H1 (cell line): ENCODE measurements around the gene ZNF606. TPM values are rescaled to one million over a fixed set of nuclear protein-coding genes. Genes with fewer than 3 reads are reported as not detected.

Experiments used
- CTCF ChIA-PET: fragments of 300-600 bp; sonication (Branson Sonifier 250); formaldehyde crosslinking; loops from one replicate; lab custom pipeline; 2021; ENCODE audit not compliant: partially characterized antibody; lab: Charles Lee
- POLR2A ChIA-PET: fragments of 300-600 bp; sonication (Branson Sonifier 250); formaldehyde crosslinking; loops from one replicate; lab custom pipeline; 2021; ENCODE audit warnings: inconsistent platforms; ENCODE audit not compliant: partially characterized antibody; lab: Charles Lee
- DNase-seq, 2 experiments: peaks; one replicate each; pipeline versions ENCODE4 v3.0.0 to v3.0.0-alpha.2; 2010 to 2022; ENCODE audit warnings: low spot score in 2 of 2, low read depth in 1 of 2, mixed read lengths in 1 of 2
- FAIRE-seq: peaks from 2 replicates; lab custom pipeline; 2011; peaks lifted over from hg19 to GRCh38; lab: Jason Lieb, UNC
- H2AFZ ChIP-seq: 2 replicates; pipeline ENCODE4 v1.8.1; 2012; ENCODE audit warnings: low read length, inconsistent platforms
- H2AK5ac ChIP-seq: 2 replicates; pipeline ENCODE4 v1.6.1; 2013; ENCODE audit warnings: low read depth, low read length
- H2BK120ac ChIP-seq: replicated peaks from 2 replicates; pipeline ENCODE3; 2013; ENCODE audit warnings: low read depth, low read length, inconsistent platforms
- H2BK12ac ChIP-seq: 2 replicates; pipeline ENCODE4 v1.6.1; 2013; ENCODE audit warnings: low read depth, low read length
- H2BK15ac ChIP-seq: 2 replicates; pipeline ENCODE4 v1.6.1; 2013; ENCODE audit warnings: low read length
- H2BK20ac ChIP-seq: 2 replicates; pipeline ENCODE4 v1.6.1; 2013; ENCODE audit warnings: low read length
- H2BK5ac ChIP-seq: 2 replicates; pipeline ENCODE4 v1.6.1; 2013; ENCODE audit warnings: low read depth, low read length
- H3K14ac ChIP-seq: 2 replicates; pipeline ENCODE4 v1.6.1; 2013; ENCODE audit warnings: inconsistent platforms; ENCODE audit not compliant: insufficient read length
- H3K18ac ChIP-seq: 2 replicates; pipeline ENCODE4 v1.6.1; 2013; ENCODE audit warnings: low read length; ENCODE audit errors: extremely low read depth
- H3K23ac ChIP-seq: 2 replicates; pipeline ENCODE4 v1.6.1; 2013; ENCODE audit warnings: inconsistent platforms; ENCODE audit not compliant: insufficient read length
- H3K23me2 ChIP-seq: 2 replicates; pipeline ENCODE4 v1.6.1; 2013; ENCODE audit warnings: low read depth, low read length
- H3K27ac ChIP-seq: 2 replicates; pipeline ENCODE4 v1.6.1; 2011; ENCODE audit warnings: low read depth, low read length, inconsistent platforms
- H3K27me3 ChIP-seq, 4 experiments: replicated peaks in 1 of 4; 1 replicate in 1 of 4; 2 replicates in 3 of 4; pipeline versions ENCODE4 v1.6.1 to v1.8.1; 2011 to 2013; ENCODE audit warnings: low read length in 3 of 4, mild to moderate bottlenecking in 3 of 4, inconsistent platforms in 2 of 4, mixed read lengths in 2 of 4, moderate library complexity in 1 of 4; ENCODE audit not compliant: control insufficient read depth in 3 of 4, insufficient read depth in 3 of 4; ENCODE audit errors: extremely low read depth in 1 of 4
- H3K36me3 ChIP-seq, 4 experiments: 2 replicates each; pipeline versions ENCODE4 v1.6.1 to v1.8.1; 2011 to 2013; ENCODE audit warnings: mild to moderate bottlenecking in 4 of 4, low read length in 3 of 4, moderate library complexity in 2 of 4, control low read depth in 1 of 4, inconsistent platforms in 1 of 4; ENCODE audit not compliant: insufficient read depth in 4 of 4, control insufficient read depth in 2 of 4
- H3K4ac ChIP-seq: replicated peaks from 2 replicates; pipeline ENCODE3; 2013; ENCODE audit warnings: low read length, low read depth, mixed read lengths, inconsistent platforms; ENCODE audit not compliant: insufficient read length
- H3K4me1 ChIP-seq, 4 experiments: replicated peaks in 1 of 4; 1 replicate in 1 of 4; 2 replicates in 3 of 4; pipeline versions ENCODE4 v1.6.1 to v1.8.1; 2011 to 2013; ENCODE audit warnings: low read length in 3 of 4, inconsistent platforms in 2 of 4, mixed read lengths in 1 of 4; ENCODE audit not compliant: insufficient read depth in 4 of 4, control insufficient read depth in 3 of 4
- H3K4me2 ChIP-seq, 2 experiments: 2 replicates each; pipeline versions ENCODE4 v1.6.1 to v1.8.1; 2011 to 2013; ENCODE audit warnings: low read depth in 2 of 2, low read length in 2 of 2, control low read depth in 1 of 2, inconsistent platforms in 1 of 2, mild to moderate bottlenecking in 1 of 2; ENCODE audit not compliant: insufficient read depth in 1 of 2
- H3K4me3 ChIP-seq, 4 experiments: fragments of 200-600, 300-600 bp in 1 of 4; sonication (generic), shearing (Covaris generic), sonication (Bioruptor Twin) in 1 of 4; 2 replicates each; pipeline versions ENCODE4 v1.5.1 to v1.8.1; 2011 to 2016; ENCODE audit warnings: low read length in 4 of 4, low read depth in 3 of 4, control low read depth in 2 of 4, inconsistent platforms in 2 of 4, mild to moderate bottlenecking in 2 of 4, mixed read lengths in 1 of 4, moderate library complexity in 1 of 4; ENCODE audit not compliant: insufficient read depth in 2 of 4; ENCODE audit errors: extremely low read depth in 1 of 4
- H3K56ac ChIP-seq: replicated peaks from 2 replicates; pipeline ENCODE3; 2013; ENCODE audit warnings: low read depth, mild to moderate bottlenecking, mixed read lengths, low read length, inconsistent platforms; ENCODE audit not compliant: insufficient read length
- H3K79me1 ChIP-seq: 2 replicates; pipeline ENCODE4 v1.6.1; 2013; ENCODE audit warnings: low read depth, low read length, control low read depth
- H3K79me2 ChIP-seq, 2 experiments: 2 replicates each; pipeline versions ENCODE4 v1.6.1 to v1.8.1; 2012 to 2013; ENCODE audit warnings: low read length in 2 of 2, mild to moderate bottlenecking in 2 of 2, inconsistent platforms in 1 of 2; ENCODE audit not compliant: insufficient read depth in 2 of 2, control insufficient read depth in 1 of 2
- H3K9ac ChIP-seq, 4 experiments: replicated peaks in 1 of 4; 1 replicate in 1 of 4; 2 replicates in 3 of 4; pipeline versions ENCODE4 v1.6.1 to v1.8.1; 2011 to 2013; ENCODE audit warnings: low read depth in 3 of 4, low read length in 3 of 4, control low read depth in 2 of 4, mild to moderate bottlenecking in 2 of 4, moderate library complexity in 2 of 4, inconsistent platforms in 1 of 4; ENCODE audit errors: extremely low read depth in 1 of 4
- H3K9me3 ChIP-seq, 2 experiments: 2 replicates each; pipeline versions ENCODE4 v1.6.1 to v1.8.1; 2012 to 2013; ENCODE audit warnings: mild to moderate bottlenecking in 2 of 2, moderate library complexity in 2 of 2, control low read depth in 1 of 2, inconsistent platforms in 1 of 2, low read depth in 1 of 2, low read length in 1 of 2, mixed read lengths in 1 of 2; ENCODE audit not compliant: insufficient read depth in 2 of 2
- H4K20me1 ChIP-seq, 2 experiments: replicated peaks in 1 of 2; 2 replicates each; pipeline versions ENCODE3 to v1.8.1; 2011 to 2013; ENCODE audit warnings: inconsistent platforms in 2 of 2, low read length in 2 of 2, mild to moderate bottlenecking in 1 of 2; ENCODE audit not compliant: insufficient read depth in 2 of 2, control insufficient read depth in 1 of 2
- H4K5ac ChIP-seq: 2 replicates; pipeline ENCODE4 v1.6.1; 2013; ENCODE audit warnings: low read length, low read depth, mixed read lengths, inconsistent platforms; ENCODE audit not compliant: insufficient read length
- H4K8ac ChIP-seq: 2 replicates; pipeline ENCODE4 v1.8.0; 2013; ENCODE audit warnings: mild to moderate bottlenecking, moderate library complexity, low read length, inconsistent platforms; ENCODE audit not compliant: insufficient read depth; ENCODE audit errors: extremely low read depth
- H4K91ac ChIP-seq: replicated peaks from 2 replicates; pipeline ENCODE3; 2013; ENCODE audit warnings: low read length, mixed read lengths, inconsistent platforms; ENCODE audit not compliant: insufficient read length
- ASH2L ChIP-seq: fragments of 200-600, 300-600 bp; sonication (generic); IDR thresholded peaks from one replicate; pipeline ENCODE4 v1.7.1; 2017; ENCODE audit warnings: low read length
- CEBPB ChIP-seq: IDR thresholded peaks from 2 replicates; pipeline ENCODE4 v1.6.1; 2012; ENCODE audit warnings: low read depth, low read length
- EGR1 ChIP-seq: IDR thresholded peaks from 2 replicates; pipeline ENCODE4 v1.6.1; 2011; ENCODE audit warnings: low read depth, low read length, borderline replicate concordance
- RXRA ChIP-seq: IDR thresholded peaks from 2 replicates; pipeline ENCODE4 v1.6.1; 2011; ENCODE audit warnings: low read depth, mild to moderate bottlenecking, low read length, moderate library complexity; ENCODE audit not compliant: insufficient read depth
- WGBS, 2 experiments: shearing (Covaris generic) in 1 of 2; methylation state at CpG; one replicate each; pipeline versions ENCODE4 v1.1.6 to v1.1.7; 2013 to 2015; ENCODE audit warnings: low lambda C conversion rate in 2 of 2, mixed read lengths in 2 of 2, inconsistent platforms in 1 of 2, low coverage in 1 of 2, missing lambda C conversion rate in 1 of 2; ENCODE audit not compliant: insufficient replicate concordance in 2 of 2, insufficient coverage in 1 of 2, insufficient read length in 1 of 2; ENCODE audit errors: extremely low coverage in 1 of 2, missing lambda C conversion rate in 1 of 2; 5-methylcytosine and 5-hydroxymethylcytosine counted together
- polyA plus RNA-seq, 7 experiments: library from polyadenylated mRNA; depleted of rRNA in 3 of 7; stranded (reverse) in 5 of 7; unstranded in 2 of 7; fragments of >200 nt in 5 of 7; fragments of 200-250 nt in 2 of 7; gene quantifications; 1 replicate in 5 of 7; 2 replicates in 1 of 7; 4 replicates in 1 of 7; pipeline versions ENCODE4 v1.2.1 to v1.2.3, GENCODE V29; 2011 to 2013; ENCODE audit warnings: missing spikeins in 2 of 7, mixed read lengths in 2 of 7
- total RNA-seq: library from RNA; stranded (reverse); fragmentation: NEBNext Ultra II Directional; extraction: Animal tissue kit (Norgen Biotek cat#: 25700); gene quantifications from 2 replicates; pipeline ENCODE4 v1.2.1, GENCODE V29; 2021
- TF ChIP-seq, protein P1 (sequence below): IDR thresholded peaks from 2 replicates; pipeline ENCODE4 v1.6.1; 2011; ENCODE audit warnings: low read depth, mild to moderate bottlenecking, low read length; ENCODE audit not compliant: insufficient read depth
- TF ChIP-seq, protein P2 (sequence below): IDR thresholded peaks from 2 replicates; pipeline ENCODE4 v1.6.1; 2012; ENCODE audit warnings: inconsistent platforms

Gene ZNF606
- total and polyA plus RNA-seq, 2 of the 8 experiments (the other 6 are each of a cell fraction or from before 2014, with no cell fraction given) = 5.2 to 19.3 TPM

DNA sequence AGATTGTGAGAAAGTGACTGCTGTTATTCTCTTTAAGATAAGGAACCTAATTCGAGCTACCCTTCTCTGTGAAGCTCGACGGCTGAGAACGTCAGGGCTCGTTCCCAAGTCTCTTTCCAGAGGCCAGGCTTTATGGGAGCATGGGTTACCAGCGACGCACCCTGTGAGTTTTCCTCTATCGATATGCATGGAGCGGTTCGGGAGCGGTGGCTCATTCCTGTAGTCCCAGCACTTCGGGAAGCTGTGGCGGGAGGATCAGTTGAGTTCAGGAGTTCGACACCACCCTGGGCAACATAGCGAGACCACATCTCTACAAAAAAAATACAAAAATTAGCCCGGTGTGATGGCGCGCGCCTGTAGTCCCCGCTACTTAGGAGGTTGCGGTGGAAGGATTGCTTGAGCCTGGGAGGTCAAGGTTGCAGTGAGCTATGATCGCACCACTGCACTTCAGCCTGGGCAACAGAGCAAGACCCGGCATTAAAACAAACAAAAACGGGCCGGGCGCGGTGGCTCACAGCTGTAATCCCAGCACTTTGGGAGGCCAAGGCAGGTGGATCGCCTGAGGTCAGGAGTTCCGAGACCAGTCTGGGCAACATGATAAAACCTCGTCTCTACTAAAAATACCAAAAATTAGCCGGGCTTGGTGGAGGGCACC, 681 bp upstream of the ZNF606 start:
- Histone ChIP-seq H2BK12ac (peak overlapping the region; percentile 96; the same call in 1 of the 2 replicates), H4K8ac (peak overlapping the region; percentile 98), H3K23ac (no peak overlapping the region), H3K27me3 (no peaks in the 10 kb centered on the region; a peak in 1 of 7 replicates), H3K56ac (peak overlapping the region; percentile 34), H4K5ac (peak overlapping the region; percentile 80), H2AK5ac (no peak overlapping the region), H3K9me3 (peaks cover 20 to 28% of the 10 kb centered on the region in 2 experiments), H3K23me2 (peaks cover 4% of the 10 kb centered on the region), H3K79me1 (peaks cover 15% of the 10 kb centered on the region), H2BK15ac (0 out of 2 replicates have a peak overlapping the region, but pooled peaks have one; percentile 31), H3K4me1 (peaks cover 0 to 5% (median under 1%) of the 10 kb centered on the region in 4 experiments; a peak in 2 of 7 replicates), H3K27ac (peak overlapping the region; percentile 87), H3K18ac (peak overlapping the region; percentile 85), H3K4me3 (peak overlapping the region; percentile 77 to 97 (median 84)), H3K79me2 (peaks cover 0 to 46% of the 10 kb centered on the region in 2 experiments; a peak in 3 of 4 replicates), H3K4ac (peak overlapping the region; percentile 32), H4K91ac (peak overlapping the region; percentile 78), H2BK5ac (peak overlapping the region; percentile 26; the same call in 1 of the 2 replicates), H2AFZ (peak overlapping the region; percentile 70), H3K9ac (peak overlapping the region in 3 of 4 experiments; percentile 88 to 98 (median 96); a peak in 6 of 7 replicates), H3K14ac (peak overlapping the region; percentile 27), H2BK20ac (0 out of 2 replicates have a peak overlapping the region, but pooled peaks have one; percentile 18), H3K36me3 (peaks cover 14 to 57% (median 38%) of the 10 kb centered on the region in 4 experiments), H4K20me1 (no peaks in the 10 kb centered on the region), H2BK120ac (peak overlapping the region; percentile 15), H3K4me2 (peak overlapping the region; percentile 79 to 82)
- ChIA-PET POLR2A (interaction anchor here (0.6 to 4.2 kb wide), 35 partner anchors 7 to 740 kb away, joined by 3 to 35 read pairs (median 6); partner anchors contain the start of genes ZNF135, ZNF324B, ZNF329 and ZNF417), CTCF (interaction anchor here (0.6 to 1.4 kb wide), 4 partner anchors 8 to 151 kb away, joined by 3 read pairs; no protein-coding TSS in a partner anchor)
- TF ChIP-seq RXRA (no peak), CEBPB (no peak), ASH2L (peak; percentile 36), EGR1 (no peak)
- TF ChIP-seq, protein P1, sequence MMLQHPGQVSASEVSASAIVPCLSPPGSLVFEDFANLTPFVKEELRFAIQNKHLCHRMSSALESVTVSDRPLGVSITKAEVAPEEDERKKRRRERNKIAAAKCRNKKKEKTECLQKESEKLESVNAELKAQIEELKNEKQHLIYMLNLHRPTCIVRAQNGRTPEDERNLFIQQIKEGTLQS = no peak
- TF ChIP-seq, protein P2, sequence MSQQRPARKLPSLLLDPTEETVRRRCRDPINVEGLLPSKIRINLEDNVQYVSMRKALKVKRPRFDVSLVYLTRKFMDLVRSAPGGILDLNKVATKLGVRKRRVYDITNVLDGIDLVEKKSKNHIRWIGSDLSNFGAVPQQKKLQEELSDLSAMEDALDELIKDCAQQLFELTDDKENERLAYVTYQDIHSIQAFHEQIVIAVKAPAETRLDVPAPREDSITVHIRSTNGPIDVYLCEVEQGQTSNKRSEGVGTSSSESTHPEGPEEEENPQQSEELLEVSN = peak; percentile 9; the same call in 1 of the 2 replicates
- 60% methylated on average over 31 of the region's 31 CpGs; no CpG with 5 or more reads in 1 of the 2 experiments for WGBS, 2 experiments
- no peak for FAIRE-seq
- no peak for DNase-seq
